Uterus (tissue), 2 donors: Measurements from ENCODE around the gene EPM2A.

Source experiments
- POLR2A ChIP-seq, 2 donors: fragments of 450-650 bp; IDR thresholded peaks; one replicate each; pipeline ENCODE4 v1.6.1; 2016; ENCODE audit warnings: antibody characterized with exemption in 2 of 2, mild to moderate bottlenecking in 1 of 2, moderate library complexity in 1 of 2
- TF ChIP-seq, protein P1 (sequence below), 4 experiments: fragments of 200-600 bp in 2 of 4; fragments of 450-650 bp in 2 of 4; sonication (generic) in 2 of 4; IDR thresholded peaks; one replicate each; pipeline ENCODE4 v1.5.1; 2016 to 2019; ENCODE audit warnings: antibody characterized with exemption in 4 of 4, mild to moderate bottlenecking in 2 of 4, moderate library complexity in 1 of 4

DNA sequence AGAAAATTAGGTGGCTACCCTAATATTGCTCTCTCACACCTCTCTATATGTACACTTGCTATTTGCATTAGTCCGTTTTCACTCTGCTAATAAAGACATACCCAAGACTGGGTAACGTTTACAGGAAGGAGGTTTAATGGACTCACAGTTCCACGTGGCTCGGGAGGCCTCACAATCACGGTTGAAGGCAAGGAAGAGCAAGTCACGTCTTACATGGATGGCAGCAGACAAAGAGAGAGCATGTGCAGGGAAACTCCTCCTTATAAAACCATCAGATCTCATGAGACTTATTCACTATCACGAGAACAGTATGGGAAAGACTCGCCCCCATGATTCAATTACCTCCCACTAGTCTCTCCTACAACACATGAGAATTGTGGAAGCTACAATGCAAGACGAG lies 53.4 kb downstream of the EPM2A start:
- TF ChIP-seq POLR2A (IDR thresholded peaks at IDR 0.05) = no peak
- TF ChIP-seq, protein P1, sequence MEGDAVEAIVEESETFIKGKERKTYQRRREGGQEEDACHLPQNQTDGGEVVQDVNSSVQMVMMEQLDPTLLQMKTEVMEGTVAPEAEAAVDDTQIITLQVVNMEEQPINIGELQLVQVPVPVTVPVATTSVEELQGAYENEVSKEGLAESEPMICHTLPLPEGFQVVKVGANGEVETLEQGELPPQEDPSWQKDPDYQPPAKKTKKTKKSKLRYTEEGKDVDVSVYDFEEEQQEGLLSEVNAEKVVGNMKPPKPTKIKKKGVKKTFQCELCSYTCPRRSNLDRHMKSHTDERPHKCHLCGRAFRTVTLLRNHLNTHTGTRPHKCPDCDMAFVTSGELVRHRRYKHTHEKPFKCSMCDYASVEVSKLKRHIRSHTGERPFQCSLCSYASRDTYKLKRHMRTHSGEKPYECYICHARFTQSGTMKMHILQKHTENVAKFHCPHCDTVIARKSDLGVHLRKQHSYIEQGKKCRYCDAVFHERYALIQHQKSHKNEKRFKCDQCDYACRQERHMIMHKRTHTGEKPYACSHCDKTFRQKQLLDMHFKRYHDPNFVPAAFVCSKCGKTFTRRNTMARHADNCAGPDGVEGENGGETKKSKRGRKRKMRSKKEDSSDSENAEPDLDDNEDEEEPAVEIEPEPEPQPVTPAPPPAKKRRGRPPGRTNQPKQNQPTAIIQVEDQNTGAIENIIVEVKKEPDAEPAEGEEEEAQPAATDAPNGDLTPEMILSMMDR (IDR thresholded peaks at IDR 0.05) = no peak
